Natural killer cell (primary cell): ENCODE results near the gene NRAP. TPM values are rescaled to one million over a fixed set of nuclear protein-coding genes. Genes with fewer than 3 reads are reported as not detected.

ENCODE experiments used
- ATAC-seq, 3 donors: fragments of 150-1000 bp in 2 of 3; fragments of 200-7000 bp in 1 of 3; cut with Tn5 transposase; 1 replicate in 1 of 3; 2 replicates in 2 of 3; pipeline ENCODE4 v1.10.0; 2021; ENCODE audit warnings: mild to moderate bottlenecking in 2 of 3, moderate library complexity in 2 of 3
- DNase-seq, 2 donors: peaks; one replicate each; pipeline versions ENCODE4 v3.0.0 to v3.0.0-alpha.2; 2013 to 2021; ENCODE audit warnings: mixed read lengths in 1 of 2
- H3K27ac ChIP-seq: one replicate; pipeline ENCODE4 v1.5.1; 2013; ENCODE audit warnings: mild to moderate bottlenecking, low read length
- H3K27me3 ChIP-seq: one replicate; pipeline ENCODE4 v1.6.1; 2013; ENCODE audit warnings: low read length; ENCODE audit not compliant: control insufficient read depth, insufficient read depth
- H3K36me3 ChIP-seq: one replicate; pipeline ENCODE4 v1.6.1; 2013; ENCODE audit warnings: low read length; ENCODE audit not compliant: control insufficient read depth, insufficient read depth
- H3K4me1 ChIP-seq: one replicate; pipeline ENCODE4 v1.6.1; 2013; ENCODE audit warnings: low read length; ENCODE audit not compliant: control insufficient read depth, insufficient read depth
- H3K4me3 ChIP-seq: one replicate; pipeline ENCODE4 v1.5.1; 2013; ENCODE audit warnings: low read length
- H3K9me3 ChIP-seq: one replicate; pipeline ENCODE4 v1.6.1; 2013; ENCODE audit warnings: low read length; ENCODE audit not compliant: control insufficient read depth, insufficient read depth
- H3K27ac Mint-ChIP-seq, 2 donors: one replicate each; pipeline ENCODE4 v1.8.0; 2022; ENCODE audit warnings: mild to moderate bottlenecking in 2 of 2, mixed read lengths in 2 of 2, moderate library complexity in 1 of 2
- H3K27me3 Mint-ChIP-seq, 2 donors: one replicate each; pipeline ENCODE4 v1.8.0; 2022; ENCODE audit warnings: low read depth in 2 of 2, mixed read lengths in 2 of 2
- H3K36me3 Mint-ChIP-seq: one replicate; pipeline ENCODE4 v1.8.0; 2022; ENCODE audit warnings: mixed read lengths
- H3K4me1 Mint-ChIP-seq, 2 donors: one replicate each; pipeline ENCODE4 v1.8.0; 2022; ENCODE audit warnings: mixed read lengths in 2 of 2
- H3K4me3 Mint-ChIP-seq: one replicate; pipeline ENCODE4 v1.8.0; 2022; ENCODE audit warnings: mild to moderate bottlenecking, moderate library complexity, mixed read lengths
- H3K9me3 Mint-ChIP-seq, 2 donors: one replicate each; pipeline ENCODE4 v1.8.0; 2022; ENCODE audit warnings: mixed read lengths in 2 of 2
- CTCF ChIP-seq: fragments of 200-600 bp; IDR thresholded peaks from one replicate; pipeline ENCODE4 v1.8.0; 2022; ENCODE audit warnings: antibody characterized with exemption
- WGBS: methylation state at CpG from one replicate; pipeline ENCODE4 v1.1.7; 2013; ENCODE audit warnings: missing lambda C conversion rate; ENCODE audit not compliant: insufficient coverage; 5-methylcytosine and 5-hydroxymethylcytosine counted together
- intact Hi-C: fragments of 100-400 bp; cut with micrococcal nuclease; formaldehyde crosslinking; loops from one replicate; pipeline ENCODE4 v1.14.2; 2022
- total RNA-seq, 4 donors: library from RNA; stranded (reverse); fragments of 120-200 nt in 1 of 4; gene quantifications; one replicate each; pipeline versions ENCODE4 v1.2.3 to v1.2.4, GENCODE V29; 2013 to 2022

NRAP gene
- total RNA-seq, 3 donors from 2014 or later (not counting 1 experiment from before 2014, with no cell fraction given) = not detected

- Histone ChIP-seq H3K4me1 (no peaks in the 10 kb centered on the region), H3K9me3 (peaks cover 15% of the 10 kb centered on the region), H3K36me3 (peaks cover 19% of the 10 kb centered on the region), H3K4me3 (no peak overlapping the region), H3K27ac (no peak overlapping the region), H3K27me3 (no peaks in the 10 kb centered on the region)
- WGBS = 100% methylated on average over 1 of the region's 2 CpGs
- intact Hi-C loops = no loop called here
- TF ChIP-seq CTCF = no peak
- Mint-ChIP-seq H3K27ac (no peak overlapping the region), H3K27me3 (no peaks in the 10 kb centered on the region), H3K4me3 (no peak overlapping the region), H3K9me3 (peaks cover 7 to 8% of the 10 kb centered on the region in 2 donors), H3K36me3 (peaks cover 23% of the 10 kb centered on the region), H3K4me1 (peaks cover 22 to 24% of the 10 kb centered on the region in 2 donors)
- DNase-seq (no peak), ATAC-seq (no peak)
Observed at GRCh38 chr10:113693348-113693747, 29.5 kb upstream of the NRAP start.

GRCh38 chr10:113692271-113692670 is 28.4 kb upstream of the NRAP start:
- H3K9me3 Mint-ChIP-seq = peaks cover 9 to 12% of the 10 kb centered on the region in 2 donors

GRCh38 chr10:113691381-113691780 is 27.5 kb upstream of the NRAP start:
- H3K36me3 Mint-ChIP-seq = peaks cover 30% of the 10 kb centered on the region
- ATAC-seq (no peak), DNase-seq (no peak)
- no peak overlapping the region for H3K4me3 Mint-ChIP-seq
- 68% methylated on average over 2 of the region's 2 CpGs for WGBS
- Histone ChIP-seq H3K27ac (no peak overlapping the region), H3K9me3 (peaks cover 15% of the 10 kb centered on the region), H3K4me3 (no peak overlapping the region), H3K4me1 (no peaks in the 10 kb centered on the region), H3K36me3 (peaks cover 9% of the 10 kb centered on the region), H3K27me3 (no peaks in the 10 kb centered on the region)
- no peak for TF ChIP-seq CTCF
- H3K27me3 Mint-ChIP-seq = no peaks in the 10 kb centered on the region
- H3K4me1 Mint-ChIP-seq = peaks cover 28 to 29% of the 10 kb centered on the region in 2 donors
- intact Hi-C loops = no loop called here
- H3K9me3 Mint-ChIP-seq = peaks cover 9 to 15% of the 10 kb centered on the region in 2 donors
- H3K27ac Mint-ChIP-seq = no peak overlapping the region

More at GRCh38 chr10:113692271-113692670, 28.4 kb upstream of the NRAP start:
- H3K27ac ChIP-seq = no peak overlapping the region
- H3K9me3 ChIP-seq = peaks cover 15% of the 10 kb centered on the region
- 93% methylated on average over 6 of the region's 6 CpGs for WGBS
- Mint-ChIP-seq H3K27me3 (no peaks in the 10 kb centered on the region), H3K4me1 (peaks cover 28 to 29% of the 10 kb centered on the region in 2 donors), H3K4me3 (no peak overlapping the region), H3K27ac (no peak overlapping the region), H3K36me3 (peaks cover 29% of the 10 kb centered on the region)
- no peaks in the 10 kb centered on the region for H3K27me3 ChIP-seq
- H3K4me3 ChIP-seq = no peak overlapping the region
- peaks cover 9% of the 10 kb centered on the region for H3K36me3 ChIP-seq
- H3K4me1 ChIP-seq = no peaks in the 10 kb centered on the region
- ATAC-seq = no peak
- no peak for TF ChIP-seq CTCF
- no peak for DNase-seq
- intact Hi-C loops = no loop called here

GRCh38 chr10:113690749-113691148 is 26.9 kb upstream of the NRAP start:
- peaks cover 10 to 15% of the 10 kb centered on the region in 2 donors for H3K9me3 Mint-ChIP-seq
- peaks cover 26 to 32% of the 10 kb centered on the region in 2 donors for H3K4me1 Mint-ChIP-seq

More at GRCh38 chr10:113690749-113691148, 26.9 kb upstream of the NRAP start:
- intact Hi-C loops = no loop called here
- no peak for TF ChIP-seq CTCF
- Mint-ChIP-seq H3K36me3 (peaks cover 30% of the 10 kb centered on the region), H3K27me3 (no peaks in the 10 kb centered on the region), H3K27ac (no peak overlapping the region), H3K4me3 (no peak overlapping the region)
- H3K4me3 ChIP-seq = no peak overlapping the region
- H3K36me3 ChIP-seq = peaks cover 9% of the 10 kb centered on the region
- no peak for ATAC-seq
- 100% methylated on average over 2 of the region's 3 CpGs for WGBS
- no peaks in the 10 kb centered on the region for H3K4me1 ChIP-seq
- peaks cover 15% of the 10 kb centered on the region for H3K9me3 ChIP-seq
- H3K27me3 ChIP-seq = no peaks in the 10 kb centered on the region
- H3K27ac ChIP-seq = no peak overlapping the region
- DNase-seq = no peak
